Fibroblast of lung (primary cell): ENCODE measurements around the gene DSTYK.

Experiments
- EZH2 ChIP-seq: IDR thresholded peaks from 2 replicates; pipeline ENCODE4 v1.5.1; 2012; ENCODE audit warnings: low read length, control low read depth, mild to moderate bottlenecking; ENCODE audit errors: missing control alignments
- TF ChIP-seq, protein P1 (sequence below), 2 donors: IDR thresholded peaks in 1 of 2; conservative IDR thresholded peaks in 1 of 2; 1 replicate in 1 of 2; 2 replicates in 1 of 2; pipeline ENCODE4 v1.5.1; 2011 to 2012; ENCODE audit warnings: low read length in 2 of 2, control low read depth in 1 of 2, inconsistent platforms in 1 of 2, low read depth in 1 of 2, mild to moderate bottlenecking in 1 of 2

DNA sequence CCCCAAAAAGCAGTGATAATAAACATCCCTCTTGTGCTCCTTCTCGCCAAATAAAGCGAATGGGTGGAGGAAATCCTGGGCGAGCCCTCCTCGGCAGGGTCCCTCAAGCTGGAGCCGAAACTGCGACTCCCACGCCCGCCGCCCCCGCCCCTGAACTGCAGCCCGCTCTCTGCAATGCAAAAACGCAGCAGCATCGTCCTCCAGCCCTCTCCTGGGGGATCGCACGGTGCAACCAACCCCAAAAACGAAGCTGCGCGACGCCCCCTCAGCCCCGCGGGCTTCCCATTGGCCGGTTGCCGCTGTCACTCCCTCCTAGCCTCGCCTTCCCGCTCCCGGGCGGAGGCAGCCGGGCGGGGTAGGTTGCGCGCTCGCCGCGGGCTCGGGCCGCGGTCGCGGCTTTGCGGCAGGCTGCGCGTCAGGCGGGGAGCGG lies 16.1 kb upstream of the DSTYK start, which contains the start of gene TMCC2:
- TF ChIP-seq, protein P1, sequence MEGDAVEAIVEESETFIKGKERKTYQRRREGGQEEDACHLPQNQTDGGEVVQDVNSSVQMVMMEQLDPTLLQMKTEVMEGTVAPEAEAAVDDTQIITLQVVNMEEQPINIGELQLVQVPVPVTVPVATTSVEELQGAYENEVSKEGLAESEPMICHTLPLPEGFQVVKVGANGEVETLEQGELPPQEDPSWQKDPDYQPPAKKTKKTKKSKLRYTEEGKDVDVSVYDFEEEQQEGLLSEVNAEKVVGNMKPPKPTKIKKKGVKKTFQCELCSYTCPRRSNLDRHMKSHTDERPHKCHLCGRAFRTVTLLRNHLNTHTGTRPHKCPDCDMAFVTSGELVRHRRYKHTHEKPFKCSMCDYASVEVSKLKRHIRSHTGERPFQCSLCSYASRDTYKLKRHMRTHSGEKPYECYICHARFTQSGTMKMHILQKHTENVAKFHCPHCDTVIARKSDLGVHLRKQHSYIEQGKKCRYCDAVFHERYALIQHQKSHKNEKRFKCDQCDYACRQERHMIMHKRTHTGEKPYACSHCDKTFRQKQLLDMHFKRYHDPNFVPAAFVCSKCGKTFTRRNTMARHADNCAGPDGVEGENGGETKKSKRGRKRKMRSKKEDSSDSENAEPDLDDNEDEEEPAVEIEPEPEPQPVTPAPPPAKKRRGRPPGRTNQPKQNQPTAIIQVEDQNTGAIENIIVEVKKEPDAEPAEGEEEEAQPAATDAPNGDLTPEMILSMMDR (conservative IDR thresholded peaks at IDR 0.05 in 1 of 2, IDR thresholded peaks at IDR 0.05 in 1 of 2; ENCODE audit: low read depth in 1 of 2, low read length in 2 of 2): peak in 1 of 2 donors; percentile 7
- no peak for TF ChIP-seq EZH2
